ENCODE data around the gene ME3.

The ME3 gene

GRCh38 chr11:86588566-86589090, 83.8 kb downstream of the ME3 start:
- POLR2A ChIA-PET: no interaction called here
- no peak for DNase-seq (ENCODE audit: low read depth, low spot score)
- no peak for TF ChIP-seq CTCF (IDR thresholded peaks at IDR 0.05; ENCODE audit: insufficient read depth, low read length, missing control alignments)
- H3K4me3 ChIP-seq (ENCODE audit: low read depth, low read length): no peak overlapping the region
- CTCF ChIA-PET: interaction anchor here (0.8 to 4.1 kb wide), 5 partner anchors 8 to 243 kb away, joined by 3 to 19 read pairs (median 4); no protein-coding TSS in a partner anchor

GRCh38 chr11:86587264-86588193, 84.9 kb downstream of the ME3 start:
- no peak for DNase-seq (ENCODE audit: low read depth, low spot score)
- no peak overlapping the region for H3K4me3 ChIP-seq (ENCODE audit: low read depth, low read length)
- CTCF ChIA-PET: interaction anchor here (0.9 to 4.1 kb wide), 3 partner anchors 10 to 21 kb away, joined by 3 to 19 read pairs (median 3); no protein-coding TSS in a partner anchor
- POLR2A ChIA-PET: no interaction called here
- no peak for TF ChIP-seq CTCF (IDR thresholded peaks at IDR 0.05; ENCODE audit: insufficient read depth, low read length, missing control alignments)

GRCh38 chr11:86586307-86586706, 86.1 kb downstream of the ME3 start:
- TF ChIP-seq CTCF (IDR thresholded peaks at IDR 0.05; ENCODE audit: insufficient read depth, low read length, missing control alignments): no peak
- no peak for DNase-seq (ENCODE audit: low read depth, low spot score)
- POLR2A ChIA-PET: no interaction called here
- CTCF ChIA-PET: interaction anchor here (4.1 kb wide), 1 partner anchor 22 kb away, joined by 19 read pairs; no protein-coding TSS in a partner anchor
- no peak overlapping the region for H3K4me3 ChIP-seq (ENCODE audit: low read depth, low read length)

DNA sequence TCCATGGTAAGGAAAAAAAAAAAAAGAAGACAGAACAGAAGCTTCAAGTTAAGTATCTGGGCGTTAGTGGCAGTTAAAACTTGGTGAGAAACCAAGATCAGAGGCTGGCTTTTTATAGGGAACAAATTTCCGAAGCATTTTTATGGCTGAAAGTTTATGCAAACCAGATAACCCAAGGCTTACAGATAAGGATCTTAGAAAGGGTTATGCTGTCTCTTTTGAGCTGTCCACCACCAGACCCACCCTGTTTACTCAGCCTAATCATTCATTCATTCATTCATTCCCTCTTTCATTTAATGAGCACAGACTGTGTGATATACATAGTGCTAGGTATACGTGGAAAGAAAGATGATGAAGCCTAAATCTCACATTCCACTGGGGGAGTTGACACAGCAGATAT, 89.5 kb downstream of the ME3 start:
- POLR2A ChIA-PET: no interaction called here
- CTCF ChIA-PET: no interaction called here
- no peak for DNase-seq (ENCODE audit: low read depth, low spot score)
- no peak for TF ChIP-seq CTCF (IDR thresholded peaks at IDR 0.05; ENCODE audit: insufficient read depth, low read length, missing control alignments)
- H3K4me3 ChIP-seq (ENCODE audit: low read depth, low read length): no peak overlapping the region

GRCh38 chr11:86580535-86580934, 91.9 kb downstream of the ME3 start:
- H3K4me3 ChIP-seq (ENCODE audit: low read depth, low read length): no peak overlapping the region
- POLR2A ChIA-PET: no interaction called here
- TF ChIP-seq CTCF (IDR thresholded peaks at IDR 0.05; ENCODE audit: insufficient read depth, low read length, missing control alignments): no peak
- no peak for DNase-seq (ENCODE audit: low read depth, low spot score)
- CTCF ChIA-PET: interaction anchor here (1.1 to 2.6 kb wide), 2 partner anchors 8 to 28 kb away, joined by 5 to 14 read pairs; no protein-coding TSS in a partner anchor

DNA sequence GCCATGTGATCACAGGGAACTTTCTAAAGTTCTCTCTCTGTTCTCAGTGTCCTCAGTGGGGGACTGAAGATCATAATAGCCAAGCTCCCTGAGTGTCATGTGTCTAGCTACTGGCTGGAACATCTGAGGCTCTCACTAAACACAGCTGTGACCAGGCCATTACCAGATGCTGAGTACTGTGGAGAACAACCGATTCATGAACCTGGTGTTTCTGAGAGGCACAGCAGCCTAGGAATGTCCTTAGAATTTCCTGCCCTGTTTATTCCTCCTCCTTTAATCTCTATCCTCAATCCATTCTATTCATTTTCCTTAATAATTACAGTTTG, 93.0 kb downstream of the ME3 start:
- TF ChIP-seq CTCF (IDR thresholded peaks at IDR 0.05; ENCODE audit: insufficient read depth, low read length, missing control alignments): no peak
- ChIA-PET CTCF (interaction anchor here (1.0 to 2.6 kb wide), 2 partner anchors 30 kb away, joined by 3 to 14 read pairs; no protein-coding TSS in a partner anchor), POLR2A (no interaction called here)
- no peak for DNase-seq (ENCODE audit: low read depth, low spot score)
- no peak overlapping the region for H3K4me3 ChIP-seq (ENCODE audit: low read depth, low read length)

Measured in AG04449 (cell line).